Lung (tissue), 12 donors: Measurements from ENCODE around the gene NCBP3. TPM values are rescaled to one million over a fixed set of nuclear protein-coding genes. Genes with fewer than 3 reads are reported as not detected.

Experiments used
- ATAC-seq: fragments of 200-7000 bp; cut with Tn5 transposase; one replicate; pipeline ENCODE4 v1.9.1; 2020; ENCODE audit warnings: moderate number of reproducible peaks; ENCODE audit not compliant: insufficient read depth, low FRiP score
- DNase-seq, 3 donors: peaks; one replicate each; pipeline ENCODE4 v3.0.0-alpha.2; 2013 to 2017
- H3K27ac ChIP-seq, 2 donors: one replicate each; pipeline ENCODE4 v1.5.1; 2013; ENCODE audit warnings: mild to moderate bottlenecking in 2 of 2, moderate library complexity in 2 of 2, control low read depth in 1 of 2, inconsistent platforms in 1 of 2, low read depth in 1 of 2, low read length in 1 of 2
- H3K27me3 ChIP-seq, 3 donors: one replicate each; pipeline ENCODE4 v1.5.1; 2013; ENCODE audit warnings: low read length in 2 of 3; ENCODE audit not compliant: control insufficient read depth in 3 of 3, insufficient read depth in 3 of 3
- H3K36me3 ChIP-seq, 4 donors: one replicate each; pipeline ENCODE4 v1.5.1; 2013; ENCODE audit warnings: low read length in 4 of 4, mild to moderate bottlenecking in 1 of 4, moderate library complexity in 1 of 4; ENCODE audit not compliant: control insufficient read depth in 4 of 4, insufficient read depth in 4 of 4
- H3K4me1 ChIP-seq, 5 donors: one replicate each; pipeline ENCODE4 v1.5.1; 2013; ENCODE audit warnings: low read length in 5 of 5, mild to moderate bottlenecking in 2 of 5, moderate library complexity in 1 of 5; ENCODE audit not compliant: control insufficient read depth in 5 of 5, insufficient read depth in 5 of 5
- H3K4me3 ChIP-seq: one replicate; pipeline ENCODE4 v1.5.1; 2013; ENCODE audit warnings: mild to moderate bottlenecking, control low read depth, moderate library complexity
- H3K9ac ChIP-seq, 2 donors: one replicate each; pipeline ENCODE4 v1.5.1; 2013; ENCODE audit warnings: low read length in 2 of 2, control low read depth in 1 of 2; ENCODE audit not compliant: insufficient read depth in 1 of 2
- H3K9me3 ChIP-seq, 4 donors: one replicate each; pipeline ENCODE4 v1.5.1; 2013; ENCODE audit warnings: low read length in 3 of 4, mild to moderate bottlenecking in 1 of 4, moderate library complexity in 1 of 4; ENCODE audit not compliant: control insufficient read depth in 4 of 4, insufficient read depth in 3 of 4
- WGBS, 2 donors: extraction: QIAGEN DNeasy Blood & Tissue Kit; methylation state at CpG; one replicate each; pipeline ENCODE4 v1.1.7; 2013; 5-methylcytosine and 5-hydroxymethylcytosine counted together
- polyA plus RNA-seq, 2 donors: library from polyadenylated mRNA; stranded (reverse); fragments of 200-250 nt; gene quantifications; one replicate each; pipeline ENCODE4 v1.2.1, GENCODE V29; 2013
- total RNA-seq, 2 donors: library from RNA; depleted of rRNA in 1 of 2; stranded (reverse); fragments of >200 nt in 1 of 2; gene quantifications; one replicate each; pipeline ENCODE4 v1.2.1, GENCODE V29; 2014 to 2021
- TF ChIP-seq, protein P1 (sequence below): IDR thresholded peaks from 2 replicates; pipeline ENCODE4 v1.5.1; 2012; ENCODE audit warnings: mild to moderate bottlenecking; ENCODE audit errors: control extremely low read depth, extremely low read depth
- donor health status: control.
- donor health status: control.
- donor health status: Bipolar disorder and iron deficiency.
- donor health status: healthy.
- donor health status: DM: yes; HTN: yes; CAD: no.

NCBP3 gene
- total and polyA plus RNA-seq, 4 donors, result 15.9 to 49.4 (median 26.0) TPM

DNA sequence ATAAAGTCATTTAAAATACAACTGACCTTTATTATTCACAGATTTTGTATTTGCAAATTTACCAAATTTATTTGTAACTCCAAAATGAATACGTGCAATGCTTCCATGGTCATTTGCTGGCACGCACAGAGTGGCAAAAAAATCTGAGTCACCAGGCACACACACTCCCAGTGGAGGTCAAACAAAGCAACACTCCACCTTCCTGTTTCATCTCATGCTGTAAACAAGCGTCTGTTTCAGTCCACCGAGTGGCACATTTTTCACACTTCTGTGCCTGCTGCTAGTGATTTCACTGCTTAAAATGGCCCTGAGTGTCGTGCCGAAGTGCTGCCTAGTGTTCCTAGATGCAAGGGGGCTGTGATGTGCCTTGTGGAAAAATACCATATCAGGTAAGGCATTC is 27.3 kb downstream of the NCBP3 start:
- Histone ChIP-seq H3K27ac (no peak overlapping the region), H3K9me3 (no peaks in the 10 kb centered on the region), H3K27me3 (no peaks in the 10 kb centered on the region), H3K4me1 (no peaks in the 10 kb centered on the region), H3K9ac (no peak overlapping the region), H3K36me3 (peaks cover 30 to 54% (median 40%) of the 10 kb centered on the region in 4 donors), H3K4me3 (no peak overlapping the region)
- TF ChIP-seq, protein P1, sequence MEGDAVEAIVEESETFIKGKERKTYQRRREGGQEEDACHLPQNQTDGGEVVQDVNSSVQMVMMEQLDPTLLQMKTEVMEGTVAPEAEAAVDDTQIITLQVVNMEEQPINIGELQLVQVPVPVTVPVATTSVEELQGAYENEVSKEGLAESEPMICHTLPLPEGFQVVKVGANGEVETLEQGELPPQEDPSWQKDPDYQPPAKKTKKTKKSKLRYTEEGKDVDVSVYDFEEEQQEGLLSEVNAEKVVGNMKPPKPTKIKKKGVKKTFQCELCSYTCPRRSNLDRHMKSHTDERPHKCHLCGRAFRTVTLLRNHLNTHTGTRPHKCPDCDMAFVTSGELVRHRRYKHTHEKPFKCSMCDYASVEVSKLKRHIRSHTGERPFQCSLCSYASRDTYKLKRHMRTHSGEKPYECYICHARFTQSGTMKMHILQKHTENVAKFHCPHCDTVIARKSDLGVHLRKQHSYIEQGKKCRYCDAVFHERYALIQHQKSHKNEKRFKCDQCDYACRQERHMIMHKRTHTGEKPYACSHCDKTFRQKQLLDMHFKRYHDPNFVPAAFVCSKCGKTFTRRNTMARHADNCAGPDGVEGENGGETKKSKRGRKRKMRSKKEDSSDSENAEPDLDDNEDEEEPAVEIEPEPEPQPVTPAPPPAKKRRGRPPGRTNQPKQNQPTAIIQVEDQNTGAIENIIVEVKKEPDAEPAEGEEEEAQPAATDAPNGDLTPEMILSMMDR, result no peak
- WGBS, 2 donors, result 64 to 71% methylated on average over 6 of the region's 6 CpGs
- DNase-seq (peak in 2 of 3 donors; percentile 7 to 11), ATAC-seq (no peak)

DNA sequence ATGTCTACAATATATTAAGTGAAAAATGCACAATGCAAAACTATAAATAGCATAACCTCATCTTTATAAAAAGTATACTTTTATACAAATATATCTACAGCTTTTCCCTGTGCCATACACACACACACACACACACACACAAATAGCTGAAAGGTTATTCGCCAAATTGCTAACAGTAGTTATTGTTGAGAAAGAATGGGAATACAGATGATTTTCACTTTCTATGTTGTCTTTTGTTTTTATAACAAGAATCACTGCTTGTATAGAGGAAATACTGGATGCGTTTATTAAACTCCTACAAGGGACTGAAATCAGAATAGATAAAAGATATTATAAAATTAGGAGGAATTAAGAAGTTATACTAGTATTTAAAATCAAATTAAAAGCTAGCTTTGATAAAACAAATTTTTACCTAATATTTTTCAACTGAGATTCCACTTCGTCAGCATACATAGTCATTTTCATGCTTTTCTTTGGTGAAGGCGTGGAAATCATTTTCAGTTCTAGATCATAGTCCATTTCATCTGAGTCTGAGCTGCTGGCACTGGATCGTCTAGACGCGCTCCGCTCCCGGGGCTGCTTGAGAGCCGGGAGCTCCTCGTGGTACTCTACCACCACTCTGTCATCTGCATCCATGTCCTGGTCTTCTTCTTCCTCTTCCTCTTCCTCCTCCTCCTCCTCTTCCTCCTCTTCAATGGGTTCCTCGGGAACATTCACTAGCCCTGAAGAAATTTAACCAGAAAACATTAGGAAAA is 28.0 kb downstream of the NCBP3 start:
- no peaks in the 10 kb centered on the region for H3K27me3 ChIP-seq
- H3K9ac ChIP-seq, result no peak overlapping the region
- H3K9me3 ChIP-seq, result no peaks in the 10 kb centered on the region
- ATAC-seq, result no peak
- H3K27ac ChIP-seq, result no peak overlapping the region
- DNase-seq, result no peak
- H3K36me3 ChIP-seq, result peaks cover 31 to 58% (median 40%) of the 10 kb centered on the region in 4 donors
- 92 to 93% methylated on average over 12 of the region's 12 CpGs for WGBS, 2 donors
- TF ChIP-seq, protein P1, result no peak
- no peak overlapping the region for H3K4me3 ChIP-seq
- H3K4me1 ChIP-seq, result no peaks in the 10 kb centered on the region

DNA sequence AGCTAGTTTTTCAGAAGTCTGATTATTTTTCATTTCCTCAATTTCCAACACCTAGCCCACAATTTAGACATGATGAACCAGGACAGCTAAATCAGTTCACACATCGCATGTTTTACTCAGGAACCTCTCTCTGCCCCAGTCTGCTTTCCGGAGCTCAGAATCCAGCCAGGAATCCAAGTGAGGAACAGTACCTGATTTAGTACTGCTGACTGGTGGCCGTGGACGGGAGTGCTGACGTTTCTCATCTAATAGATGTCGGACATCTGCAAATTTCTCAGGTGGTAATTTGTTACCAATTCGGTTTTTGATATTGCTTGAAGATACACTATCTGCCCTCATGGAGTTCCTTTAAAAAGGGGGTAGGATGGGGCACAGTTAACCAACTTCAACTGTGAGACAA is 30.1 kb downstream of the NCBP3 start:
- peaks cover 34 to 46% (median 41%) of the 10 kb centered on the region in 4 donors for H3K36me3 ChIP-seq
- no peak overlapping the region for H3K4me3 ChIP-seq
- ATAC-seq, result no peak

More for the DNA sequence above, 30.1 kb downstream of the NCBP3 start:
- WGBS, 2 donors, result 94 to 96% methylated on average over 7 of the region's 7 CpGs
- no peaks in the 10 kb centered on the region for H3K27me3 ChIP-seq
- TF ChIP-seq, protein P1, result no peak
- H3K4me1 ChIP-seq, result no peaks in the 10 kb centered on the region
- DNase-seq, result no peak
- H3K27ac ChIP-seq, result no peak overlapping the region
- no peaks in the 10 kb centered on the region for H3K9me3 ChIP-seq
- no peak overlapping the region for H3K9ac ChIP-seq
